Cardiac atrium fibroblast (primary cell): ENCODE data around the gene NUTM2B. TPM values are rescaled to one million over a fixed set of nuclear protein-coding genes. Genes with fewer than 3 reads are reported as not detected.

ENCODE experiments used
- total RNA-seq: library from RNA; depleted of rRNA; stranded (reverse); fragments of >200 nt; gene quantifications from 2 replicates; pipeline ENCODE4 v1.2.3, GENCODE V29; 2015

Gene NUTM2B
- total RNA-seq = 0.16 and 0.18 TPM in 2 replicates

DNA sequence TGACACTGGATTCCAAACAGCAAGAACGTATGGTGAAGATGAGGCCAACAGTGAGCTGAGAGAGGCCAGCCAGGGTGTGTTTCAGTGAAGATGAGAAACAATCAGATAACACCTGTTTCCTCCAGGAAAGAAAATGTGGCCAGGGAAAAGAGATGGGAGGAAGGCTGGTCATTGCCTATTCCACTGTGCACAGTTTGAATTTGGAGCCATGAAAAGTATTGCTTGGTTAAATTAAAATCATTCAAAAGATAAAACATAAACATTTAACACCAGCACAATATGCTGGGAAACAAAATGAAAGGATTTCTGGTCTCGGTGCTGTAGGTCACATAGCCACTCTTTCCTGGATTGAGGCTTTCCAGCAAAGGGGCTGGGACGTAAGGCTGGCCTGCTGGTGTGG lies at the start of gene NUTM2B:
Gene NUTM2B, plus strand, starts transcription at position 301 of the 400 bp plus-strand sequence. CDS start 383 bp downstream, outside the sequence.

Other genes with a start within 250 kb of the NUTM2B start
- gene EIF5AL1, start 190.7 kb upstream of the NUTM2B start, total RNA-seq = 0.18 and 0.49 TPM in 2 replicates
- not detected in 2 replicates for gene SFTPA2, start 142.8 kb upstream of the NUTM2B start, total RNA-seq
- not detected in 2 replicates for gene SFTPA1, start 92.3 kb upstream of the NUTM2B start, total RNA-seq
- gene NUTM2E, start 123.5 kb downstream of the NUTM2B start, total RNA-seq = not detected in 2 replicates
- 0.36 TPM in 1 of 2 replicates, not detected in the other for gene SFTPD, start 245.9 kb downstream of the NUTM2B start, total RNA-seq